SK-N-SH treated with all-trans-retinoic acid at 6 μM for 48 hours (cell line): ENCODE measurements around the gene GP1BB.

Source experiments
- ATAC-seq: fragments of 200-7000 bp; cut with Tn5 transposase; 3 replicates; pipeline ENCODE4 v1.9.1; 2020; ENCODE audit warnings: mild to moderate bottlenecking, moderate library complexity
- BACH2 ChIP-seq: fragments of 250-450 bp; sonication (Bioruptor Pico); IDR thresholded peaks from 2 replicates; pipeline ENCODE4 v1.9.0; 2021; ENCODE audit warnings: mild to moderate bottlenecking, borderline replicate concordance
- CSDC2 ChIP-seq: fragments of 250-450 bp; sonication (Bioruptor Pico); IDR thresholded peaks from 2 replicates; pipeline ENCODE4 v1.5.0; 2020; ENCODE audit warnings: mild to moderate bottlenecking, moderate library complexity
- ESRRG ChIP-seq: fragments of 250-450 bp; sonication (Bioruptor Pico); IDR thresholded peaks from 2 replicates; pipeline ENCODE4 v1.6.1; 2021; ENCODE audit warnings: mild to moderate bottlenecking
- GLIS3 ChIP-seq: fragments of 250-450 bp; sonication (Bioruptor Pico); IDR thresholded peaks from 2 replicates; pipeline ENCODE4 v1.5.0; 2020; ENCODE audit warnings: mild to moderate bottlenecking, moderate library complexity
- ISL1 ChIP-seq: fragments of 250-450 bp; sonication (Bioruptor Pico); IDR thresholded peaks from 2 replicates; pipeline ENCODE4 v2.1.2; 2022; ENCODE audit warnings: mild to moderate bottlenecking, moderate library complexity
- OSR1 ChIP-seq: fragments of 250-450 bp; sonication (Bioruptor Pico); IDR thresholded peaks from 2 replicates; pipeline ENCODE4 v1.8.0; 2022; ENCODE audit warnings: moderate library complexity, mild to moderate bottlenecking, inconsistent platforms
- RARB ChIP-seq: fragments of 250-450 bp; sonication (Bioruptor Pico); IDR thresholded peaks from 2 replicates; pipeline ENCODE4 v1.8.0; 2021; ENCODE audit warnings: mild to moderate bottlenecking, moderate library complexity
- SNAI2 ChIP-seq: fragments of 250-450 bp; sonication (Bioruptor Pico); IDR thresholded peaks from 2 replicates; pipeline ENCODE4 v1.5.0; 2020; ENCODE audit warnings: mild to moderate bottlenecking, moderate library complexity
- TCF4 ChIP-seq: fragments of 250-450 bp; sonication (Bioruptor Pico); IDR thresholded peaks from 2 replicates; pipeline ENCODE4 v1.8.0; 2021; ENCODE audit warnings: mild to moderate bottlenecking, moderate library complexity, borderline replicate concordance
- TOX ChIP-seq: fragments of 250-450 bp; sonication (Bioruptor Pico); IDR thresholded peaks from 2 replicates; pipeline ENCODE4 v1.8.0; 2021; ENCODE audit warnings: mild to moderate bottlenecking, moderate library complexity, borderline replicate concordance
- ZFP30 ChIP-seq: fragments of 450-650 bp; formaldehyde crosslinking; IDR thresholded peaks from 2 replicates; pipeline ENCODE4 v1.5.0; 2022; ENCODE audit warnings: mild to moderate bottlenecking, moderate library complexity
- ZNF70 ChIP-seq: fragments of 450-650 bp; formaldehyde crosslinking; IDR thresholded peaks from 2 replicates; pipeline ENCODE4 v1.5.0; 2020; ENCODE audit warnings: mild to moderate bottlenecking, moderate library complexity
- TF ChIP-seq, protein P1 (sequence below): fragments of 250-450 bp; sonication (Bioruptor Pico); IDR thresholded peaks from 2 replicates; pipeline ENCODE4 v1.8.0; 2020; ENCODE audit warnings: mild to moderate bottlenecking, moderate library complexity, borderline replicate concordance
- TF ChIP-seq, protein P2 (sequence below): fragments of 250-450 bp; sonication (Bioruptor Pico); IDR thresholded peaks from 2 replicates; pipeline ENCODE4 v1.5.1; 2021; ENCODE audit warnings: mild to moderate bottlenecking, moderate library complexity
- TF ChIP-seq, protein P3 (sequence below): fragments of 250-450 bp; sonication (Bioruptor Pico); IDR thresholded peaks from 2 replicates; pipeline ENCODE4 v1.8.0; 2021; ENCODE audit warnings: low read depth, mild to moderate bottlenecking, moderate library complexity, borderline replicate concordance
- TF ChIP-seq, protein P4 (sequence below): fragments of 250-450 bp; sonication (Bioruptor Pico); IDR thresholded peaks from 2 replicates; pipeline ENCODE4 v1.5.0; 2020; ENCODE audit warnings: mild to moderate bottlenecking, moderate library complexity
- TF ChIP-seq, protein P5 (sequence below): fragments of 250-450 bp; sonication (Bioruptor Pico); IDR thresholded peaks from 2 replicates; pipeline ENCODE4 v1.5.1; 2020; ENCODE audit warnings: low read depth, mild to moderate bottlenecking, moderate library complexity

GP1BB gene

GRCh38 chr22:19744350-19745006, 21.1 kb downstream of the GP1BB start:
- no peak for ATAC-seq
- TF ChIP-seq TCF4 (CRISPR knock-in tag) (no peak), ESRRG (CRISPR knock-in tag) (no peak)
- TF ChIP-seq, all 23 proteins: peak for 0

DNA sequence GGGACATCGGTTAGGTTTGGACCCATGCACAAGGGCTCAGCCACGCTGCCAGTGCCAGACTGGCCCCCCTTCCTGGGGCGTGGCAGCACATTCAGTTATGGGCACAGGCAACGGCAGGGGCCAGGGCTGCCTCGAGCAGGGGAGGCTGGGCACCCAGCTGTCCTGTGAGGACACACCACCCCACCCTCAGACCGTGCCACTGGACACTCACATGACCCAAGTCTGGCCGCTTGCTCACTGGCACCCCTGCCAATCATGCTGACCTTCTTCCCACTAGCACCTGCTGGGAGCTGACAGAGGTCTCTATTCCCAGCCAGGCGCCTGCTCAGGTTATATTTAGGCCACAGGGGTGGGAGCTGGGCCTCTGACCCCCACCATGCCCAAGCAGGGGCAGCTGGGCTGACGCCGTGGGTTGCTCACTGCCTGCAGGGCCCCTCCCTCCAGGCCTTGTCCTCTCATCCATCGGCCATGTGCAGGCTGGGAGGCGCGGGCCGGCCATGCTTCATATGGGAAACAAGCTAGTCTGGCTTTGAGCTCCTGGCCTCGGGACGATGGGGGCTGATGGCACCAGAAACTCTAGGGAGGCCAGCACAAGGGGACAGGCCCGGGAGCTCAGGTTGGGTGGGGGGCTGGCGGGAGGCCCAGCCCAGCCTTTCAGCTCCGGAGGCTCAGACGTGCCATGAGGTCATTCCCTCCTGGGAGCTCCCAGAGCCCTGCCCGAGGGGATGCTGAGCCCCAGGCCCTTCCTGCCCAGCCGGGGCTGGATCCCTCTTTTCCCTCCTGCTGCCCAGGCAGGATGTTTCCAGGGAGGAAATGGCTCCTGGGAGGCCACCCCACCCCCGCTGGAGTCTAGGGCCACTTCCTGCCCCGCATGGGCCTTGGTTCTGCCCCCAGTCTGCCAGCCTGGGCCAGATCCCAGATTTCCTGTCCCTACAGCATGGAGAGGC, 22.1 kb downstream of the GP1BB start:
- TF ChIP-seq ZFP30 (CRISPR knock-in tag) (no peak), SNAI2 (no peak), RARB (no peak), CSDC2 (CRISPR knock-in tag) (no peak), ESRRG (CRISPR knock-in tag) (no peak), ISL1 (CRISPR knock-in tag) (no peak), GLIS3 (CRISPR knock-in tag) (no peak), OSR1 (CRISPR knock-in tag) (no peak)
- TF ChIP-seq, protein P1, sequence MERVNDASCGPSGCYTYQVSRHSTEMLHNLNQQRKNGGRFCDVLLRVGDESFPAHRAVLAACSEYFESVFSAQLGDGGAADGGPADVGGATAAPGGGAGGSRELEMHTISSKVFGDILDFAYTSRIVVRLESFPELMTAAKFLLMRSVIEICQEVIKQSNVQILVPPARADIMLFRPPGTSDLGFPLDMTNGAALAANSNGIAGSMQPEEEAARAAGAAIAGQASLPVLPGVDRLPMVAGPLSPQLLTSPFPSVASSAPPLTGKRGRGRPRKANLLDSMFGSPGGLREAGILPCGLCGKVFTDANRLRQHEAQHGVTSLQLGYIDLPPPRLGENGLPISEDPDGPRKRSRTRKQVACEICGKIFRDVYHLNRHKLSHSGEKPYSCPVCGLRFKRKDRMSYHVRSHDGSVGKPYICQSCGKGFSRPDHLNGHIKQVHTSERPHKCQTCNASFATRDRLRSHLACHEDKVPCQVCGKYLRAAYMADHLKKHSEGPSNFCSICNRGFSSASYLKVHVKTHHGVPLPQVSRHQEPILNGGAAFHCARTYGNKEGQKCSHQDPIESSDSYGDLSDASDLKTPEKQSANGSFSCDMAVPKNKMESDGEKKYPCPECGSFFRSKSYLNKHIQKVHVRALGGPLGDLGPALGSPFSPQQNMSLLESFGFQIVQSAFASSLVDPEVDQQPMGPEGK (CRISPR knock-in tag), result no peak
- TF ChIP-seq, protein P2, sequence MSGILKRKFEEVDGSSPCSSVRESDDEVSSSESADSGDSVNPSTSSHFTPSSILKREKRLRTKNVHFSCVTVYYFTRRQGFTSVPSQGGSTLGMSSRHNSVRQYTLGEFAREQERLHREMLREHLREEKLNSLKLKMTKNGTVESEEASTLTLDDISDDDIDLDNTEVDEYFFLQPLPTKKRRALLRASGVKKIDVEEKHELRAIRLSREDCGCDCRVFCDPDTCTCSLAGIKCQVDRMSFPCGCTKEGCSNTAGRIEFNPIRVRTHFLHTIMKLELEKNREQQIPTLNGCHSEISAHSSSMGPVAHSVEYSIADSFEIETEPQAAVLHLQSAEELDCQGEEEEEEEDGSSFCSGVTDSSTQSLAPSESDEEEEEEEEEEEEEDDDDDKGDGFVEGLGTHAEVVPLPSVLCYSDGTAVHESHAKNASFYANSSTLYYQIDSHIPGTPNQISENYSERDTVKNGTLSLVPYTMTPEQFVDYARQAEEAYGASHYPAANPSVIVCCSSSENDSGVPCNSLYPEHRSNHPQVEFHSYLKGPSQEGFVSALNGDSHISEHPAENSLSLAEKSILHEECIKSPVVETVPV (CRISPR knock-in tag), result no peak
- TF ChIP-seq, protein P3, sequence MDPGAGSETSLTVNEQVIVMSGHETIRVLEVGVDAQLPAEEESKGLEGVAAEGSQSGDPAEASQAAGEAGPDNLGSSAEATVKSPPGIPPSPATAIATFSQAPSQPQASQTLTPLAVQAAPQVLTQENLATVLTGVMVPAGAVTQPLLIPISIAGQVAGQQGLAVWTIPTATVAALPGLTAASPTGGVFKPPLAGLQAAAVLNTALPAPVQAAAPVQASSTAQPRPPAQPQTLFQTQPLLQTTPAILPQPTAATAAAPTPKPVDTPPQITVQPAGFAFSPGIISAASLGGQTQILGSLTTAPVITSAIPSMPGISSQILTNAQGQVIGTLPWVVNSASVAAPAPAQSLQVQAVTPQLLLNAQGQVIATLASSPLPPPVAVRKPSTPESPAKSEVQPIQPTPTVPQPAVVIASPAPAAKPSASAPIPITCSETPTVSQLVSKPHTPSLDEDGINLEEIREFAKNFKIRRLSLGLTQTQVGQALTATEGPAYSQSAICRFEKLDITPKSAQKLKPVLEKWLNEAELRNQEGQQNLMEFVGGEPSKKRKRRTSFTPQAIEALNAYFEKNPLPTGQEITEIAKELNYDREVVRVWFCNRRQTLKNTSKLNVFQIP (CRISPR knock-in tag), result no peak
- TF ChIP-seq, protein P4, sequence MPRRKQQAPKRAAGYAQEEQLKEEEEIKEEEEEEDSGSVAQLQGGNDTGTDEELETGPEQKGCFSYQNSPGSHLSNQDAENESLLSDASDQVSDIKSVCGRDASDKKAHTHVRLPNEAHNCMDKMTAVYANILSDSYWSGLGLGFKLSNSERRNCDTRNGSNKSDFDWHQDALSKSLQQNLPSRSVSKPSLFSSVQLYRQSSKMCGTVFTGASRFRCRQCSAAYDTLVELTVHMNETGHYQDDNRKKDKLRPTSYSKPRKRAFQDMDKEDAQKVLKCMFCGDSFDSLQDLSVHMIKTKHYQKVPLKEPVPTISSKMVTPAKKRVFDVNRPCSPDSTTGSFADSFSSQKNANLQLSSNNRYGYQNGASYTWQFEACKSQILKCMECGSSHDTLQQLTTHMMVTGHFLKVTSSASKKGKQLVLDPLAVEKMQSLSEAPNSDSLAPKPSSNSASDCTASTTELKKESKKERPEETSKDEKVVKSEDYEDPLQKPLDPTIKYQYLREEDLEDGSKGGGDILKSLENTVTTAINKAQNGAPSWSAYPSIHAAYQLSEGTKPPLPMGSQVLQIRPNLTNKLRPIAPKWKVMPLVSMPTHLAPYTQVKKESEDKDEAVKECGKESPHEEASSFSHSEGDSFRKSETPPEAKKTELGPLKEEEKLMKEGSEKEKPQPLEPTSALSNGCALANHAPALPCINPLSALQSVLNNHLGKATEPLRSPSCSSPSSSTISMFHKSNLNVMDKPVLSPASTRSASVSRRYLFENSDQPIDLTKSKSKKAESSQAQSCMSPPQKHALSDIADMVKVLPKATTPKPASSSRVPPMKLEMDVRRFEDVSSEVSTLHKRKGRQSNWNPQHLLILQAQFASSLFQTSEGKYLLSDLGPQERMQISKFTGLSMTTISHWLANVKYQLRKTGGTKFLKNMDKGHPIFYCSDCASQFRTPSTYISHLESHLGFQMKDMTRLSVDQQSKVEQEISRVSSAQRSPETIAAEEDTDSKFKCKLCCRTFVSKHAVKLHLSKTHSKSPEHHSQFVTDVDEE, result no peak
- TF ChIP-seq, protein P5, sequence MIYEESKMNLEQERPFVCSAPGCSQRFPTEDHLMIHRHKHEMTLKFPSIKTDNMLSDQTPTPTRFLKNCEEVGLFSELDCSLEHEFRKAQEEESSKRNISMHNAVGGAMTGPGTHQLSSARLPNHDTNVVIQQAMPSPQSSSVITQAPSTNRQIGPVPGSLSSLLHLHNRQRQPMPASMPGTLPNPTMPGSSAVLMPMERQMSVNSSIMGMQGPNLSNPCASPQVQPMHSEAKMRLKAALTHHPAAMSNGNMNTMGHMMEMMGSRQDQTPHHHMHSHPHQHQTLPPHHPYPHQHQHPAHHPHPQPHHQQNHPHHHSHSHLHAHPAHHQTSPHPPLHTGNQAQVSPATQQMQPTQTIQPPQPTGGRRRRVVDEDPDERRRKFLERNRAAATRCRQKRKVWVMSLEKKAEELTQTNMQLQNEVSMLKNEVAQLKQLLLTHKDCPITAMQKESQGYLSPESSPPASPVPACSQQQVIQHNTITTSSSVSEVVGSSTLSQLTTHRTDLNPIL (CRISPR knock-in tag), result no peak
- ATAC-seq, result no peak; the same call in 2 of the 3 replicates

GRCh38 chr22:19746726-19747125, 23.4 kb downstream of the GP1BB start:
- ATAC-seq, result no peak
- TF ChIP-seq ESRRG (CRISPR knock-in tag) (no peak), BACH2 (no peak), ZFP30 (CRISPR knock-in tag) (no peak), TCF4 (CRISPR knock-in tag) (no peak), ZNF70 (CRISPR knock-in tag) (no peak), ISL1 (CRISPR knock-in tag) (no peak), TOX (no peak), OSR1 (CRISPR knock-in tag) (no peak), GLIS3 (CRISPR knock-in tag) (no peak), CSDC2 (CRISPR knock-in tag) (no peak)
- TF ChIP-seq, protein P1 (CRISPR knock-in tag), result no peak
- TF ChIP-seq, protein P3 (CRISPR knock-in tag), result no peak
- TF ChIP-seq, protein P2 (CRISPR knock-in tag), result no peak
- TF ChIP-seq, protein P5 (CRISPR knock-in tag), result no peak
